Common myeloid progenitor, CD34-positive (primary cell): ENCODE data around the gene PPP1CC.

ENCODE experiments used
- CTCF ChIA-PET: fragments of 350-600 bp; sonication (Branson Sonifier 250); formaldehyde crosslinking; loops from one replicate; lab custom pipeline; 2021; ENCODE audit warnings: antibody characterized with exemption; lab: Charles Lee
- POLR2A ChIA-PET: fragments of 350-600 bp; sonication (Branson Sonifier 250); formaldehyde crosslinking; loops from one replicate; lab custom pipeline; 2021; ENCODE audit warnings: antibody characterized with exemption; lab: Charles Lee
- DNase-seq, 3 donors: peaks; one replicate each; pipeline versions ENCODE4 v3.0.0 to v3.0.0-alpha.2; 2013
- H3K27ac ChIP-seq, 2 experiments: 1 replicate in 1 of 2; 2 replicates in 1 of 2; pipeline ENCODE4 v1.7.0; 2013; ENCODE audit warnings: inconsistent platforms in 2 of 2, low read length in 2 of 2, mild to moderate bottlenecking in 2 of 2, low read depth in 1 of 2, moderate library complexity in 1 of 2; ENCODE audit not compliant: severe bottlenecking in 2 of 2, insufficient read depth in 1 of 2, poor library complexity in 1 of 2
- H3K27me3 ChIP-seq, 5 experiments: replicated peaks in 2 of 5; 1 replicate in 3 of 5; 2 replicates in 2 of 5; pipeline versions ENCODE4 v1.6.1 to v1.7.0; 2013; ENCODE audit warnings: low read length in 4 of 5, mild to moderate bottlenecking in 2 of 5, moderate library complexity in 2 of 5, inconsistent platforms in 1 of 5; ENCODE audit not compliant: insufficient read depth in 5 of 5, control insufficient read depth in 4 of 5
- H3K36me3 ChIP-seq, 4 experiments: 1 replicate in 2 of 4; 2 replicates in 2 of 4; pipeline versions ENCODE4 v1.6.1 to v1.7.0; 2013; ENCODE audit warnings: low read length in 3 of 4, control low read depth in 1 of 4, mild to moderate bottlenecking in 1 of 4; ENCODE audit not compliant: control insufficient read depth in 4 of 4, insufficient read depth in 4 of 4
- H3K4me1 ChIP-seq, 4 experiments: 1 replicate in 3 of 4; 2 replicates in 1 of 4; pipeline versions ENCODE4 v1.6.1 to v1.7.1; 2013; ENCODE audit warnings: low read length in 3 of 4, mild to moderate bottlenecking in 3 of 4, control low read depth in 1 of 4, inconsistent platforms in 1 of 4, moderate library complexity in 1 of 4; ENCODE audit not compliant: control insufficient read depth in 4 of 4, insufficient read depth in 4 of 4; ENCODE audit errors: control extremely low read depth in 1 of 4
- H3K4me3 ChIP-seq, 7 experiments: 1 replicate in 4 of 7; 2 replicates in 3 of 7; pipeline versions ENCODE4 v1.5.1 to v1.7.0; 2013; ENCODE audit warnings: mild to moderate bottlenecking in 7 of 7, low read length in 6 of 7, moderate library complexity in 6 of 7, inconsistent platforms in 2 of 7, low read depth in 2 of 7, control low read depth in 1 of 7; ENCODE audit not compliant: insufficient read depth in 4 of 7, control insufficient read depth in 1 of 7; ENCODE audit errors: extremely low read depth in 1 of 7
- H3K9me3 ChIP-seq, 5 experiments: 1 replicate in 4 of 5; 2 replicates in 1 of 5; pipeline versions ENCODE4 v1.6.1 to v1.7.1; 2013; ENCODE audit warnings: low read length in 4 of 5, mild to moderate bottlenecking in 2 of 5, inconsistent platforms in 1 of 5, low read depth in 1 of 5, moderate library complexity in 1 of 5; ENCODE audit not compliant: control insufficient read depth in 4 of 5, insufficient read depth in 2 of 5; ENCODE audit errors: control extremely low read depth in 1 of 5
- WGBS: methylation state at CpG from one replicate; pipeline ENCODE4 v1.1.5; 2013; ENCODE audit not compliant: insufficient coverage; 5-methylcytosine and 5-hydroxymethylcytosine counted together

The PPP1CC gene

DNA sequence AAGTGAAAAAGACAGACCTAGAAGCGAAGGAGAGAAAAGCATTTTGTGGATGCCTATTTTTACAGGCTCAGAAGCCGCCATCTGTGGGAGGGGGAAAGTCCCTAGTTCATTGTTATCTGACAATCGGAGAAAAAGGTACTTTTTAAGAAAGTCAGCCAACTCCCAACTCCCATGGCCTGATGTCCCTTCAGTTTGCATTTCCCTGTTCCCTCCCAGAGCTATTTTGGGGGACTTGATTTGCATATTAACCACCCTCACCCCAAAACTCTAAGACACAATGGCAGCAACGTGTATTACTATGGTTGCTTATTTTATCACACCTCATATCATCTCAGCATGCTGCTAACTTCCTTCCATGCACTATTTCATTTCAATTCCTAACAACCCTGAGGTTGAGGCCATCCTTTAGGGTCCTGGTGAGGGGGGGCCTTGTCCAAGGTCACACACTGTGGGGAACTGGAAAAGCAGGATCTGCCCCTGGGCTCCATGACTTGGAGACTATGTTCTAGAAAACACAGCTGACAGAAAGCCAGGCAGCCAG, 72.5 kb downstream of the PPP1CC start:
- Histone ChIP-seq H3K36me3 (no peaks in the 10 kb centered on the region), H3K27ac (no peak overlapping the region), H3K4me3 (no peak overlapping the region), H3K9me3 (peaks cover 0 to 5% (median 0%) of the 10 kb centered on the region in 5 experiments), H3K27me3 (no peaks in the 10 kb centered on the region), H3K4me1 (peaks cover 0 to 12% (median 5%) of the 10 kb centered on the region in 4 experiments)
- ChIA-PET CTCF (no interaction called here), POLR2A (no interaction called here)
- WGBS = 39% methylated on average over 3 of the region's 4 CpGs
- DNase-seq = peak in 2 of 3 donors; percentile 48 to 57
